Nucleus accumbens (tissue), 56 donors: Measurements from ENCODE around the gene BUD31.
"Not testable (repeated sequence)": the region's sequence is repeated elsewhere in the genome, so short reads cannot be mapped to it uniquely, and the experiment has no call there.

Experiments used
- DNase-seq, 56 donors: peaks; one replicate each; lab custom pipeline; 2025; lab: John Stamatoyannopoulos, UW

Gene BUD31

DNA sequence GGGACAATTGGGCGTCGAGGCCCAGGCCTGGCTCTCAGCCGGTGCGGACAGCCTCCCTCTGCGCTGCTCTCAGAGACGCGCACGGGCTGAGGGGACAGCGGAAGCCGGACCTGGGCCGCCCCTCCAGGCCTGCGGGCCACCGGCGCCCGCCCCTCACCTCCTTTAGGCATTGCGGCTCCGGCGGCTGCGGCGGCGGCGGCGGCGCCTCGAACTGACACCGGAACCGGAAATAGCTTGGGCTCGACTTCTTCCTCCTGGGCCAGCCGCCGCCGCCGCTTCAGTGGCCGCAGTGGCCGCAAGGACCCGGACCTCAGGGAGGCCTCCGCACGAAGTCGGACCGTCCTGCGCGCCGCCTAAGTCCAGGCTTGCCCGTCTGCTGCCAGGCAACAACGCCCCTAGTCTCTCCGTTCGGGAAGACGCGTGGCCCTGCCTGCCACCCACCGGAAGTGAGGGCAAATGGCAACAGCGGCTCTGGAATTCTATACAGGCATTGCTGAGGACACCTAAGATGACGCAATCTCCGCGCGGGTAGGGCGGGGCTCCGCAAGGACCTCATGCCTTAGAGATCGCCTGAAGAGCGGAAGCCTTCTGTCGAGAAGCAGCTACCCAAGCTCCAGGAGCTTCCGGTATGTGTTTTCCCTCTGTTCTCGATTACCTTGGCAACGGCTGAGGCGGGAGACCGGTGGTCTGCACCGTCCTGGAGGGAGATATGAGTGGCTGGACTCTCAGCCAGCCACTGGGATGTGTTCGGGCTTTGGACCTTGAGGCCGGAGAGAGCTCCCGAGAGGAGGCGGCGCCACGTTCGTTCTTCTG, at the start of gene BUD31, which contains the start of gene PDAP1:
BUD31 (plus strand) TSS at position 591 of the 813 bp plus-strand sequence. CDS start 2,124 bp downstream, outside the sequence.
PDAP1 (minus strand) TSS at position 219 of the 813 bp plus-strand sequence; CDS start at position 170, 49 bp downstream.
- DNase-seq, result peak; percentile 73 to 100 (median 94)

DNA sequence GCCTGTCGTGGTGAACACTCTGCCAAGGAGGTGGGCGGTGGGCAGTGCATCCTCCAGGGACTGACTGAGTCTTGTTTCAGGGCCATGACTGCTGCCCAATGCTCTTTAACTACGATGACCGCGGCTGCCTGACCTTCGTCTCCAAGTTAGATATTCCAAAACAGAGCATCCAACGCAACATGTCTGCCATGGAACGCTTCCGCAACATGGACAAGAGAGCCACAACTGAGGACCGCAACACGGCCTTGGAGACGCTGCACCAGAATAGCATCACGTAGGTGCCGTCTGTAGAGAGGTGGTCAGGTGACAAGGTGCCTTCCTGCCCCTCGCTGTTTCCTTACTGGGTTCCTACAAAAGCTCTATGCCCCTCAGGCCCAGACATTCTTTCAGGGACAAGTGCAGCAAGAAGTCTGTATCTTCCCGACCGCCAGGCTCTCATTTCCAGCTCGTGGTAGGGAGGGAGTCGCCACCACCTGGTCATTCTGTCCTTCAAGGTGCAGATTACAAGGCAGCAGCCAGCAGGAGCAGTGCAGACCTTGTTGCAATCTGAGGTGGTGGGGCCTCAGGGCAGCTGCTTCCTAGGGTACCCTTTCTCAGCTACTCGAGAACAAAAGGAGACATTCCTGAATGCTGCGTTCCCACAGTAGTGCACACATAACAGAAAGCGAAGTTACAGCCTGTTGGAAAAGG, 49.2 kb upstream of the BUD31 start:
- DNase-seq, result no peak

DNA sequence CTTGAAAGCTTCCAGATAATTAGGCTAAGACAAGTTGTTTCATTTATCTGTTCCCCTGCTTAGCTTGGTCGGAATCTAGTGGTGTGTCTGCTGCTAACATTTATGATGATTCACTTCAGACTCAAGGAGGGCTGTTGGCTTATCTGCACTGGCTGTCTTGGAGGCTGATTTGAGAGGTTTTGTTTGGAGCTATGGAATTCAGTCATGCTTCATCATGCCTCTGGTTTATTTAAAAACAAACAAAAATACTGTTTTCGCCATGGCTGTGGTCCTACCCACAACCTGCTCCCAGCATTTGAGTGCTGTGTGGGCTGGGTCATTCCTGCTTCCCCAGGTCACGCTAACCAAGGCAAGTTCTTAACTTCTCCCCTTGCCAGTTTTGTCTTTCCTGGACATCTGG, 46.0 kb upstream of the BUD31 start:
- DNase-seq, result no peak

DNA sequence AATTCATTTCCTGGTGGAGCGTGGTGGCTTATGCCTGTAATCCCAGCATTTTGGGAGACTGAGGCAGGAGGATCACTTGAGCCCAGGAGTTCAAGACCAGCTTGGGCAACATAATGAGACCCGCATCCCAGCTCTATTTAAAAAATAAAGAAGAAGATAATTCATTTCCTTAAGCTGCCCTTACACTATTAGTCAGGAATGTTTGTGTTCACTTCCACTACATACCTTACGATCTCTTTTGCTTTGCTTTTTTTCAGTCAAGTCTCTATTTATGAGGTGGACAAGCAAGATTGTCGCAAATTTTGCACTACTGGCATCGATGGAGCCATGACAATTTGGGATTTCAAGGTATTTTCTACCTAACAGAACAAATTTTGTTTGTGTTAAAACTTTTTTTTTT, 45.5 kb upstream of the BUD31 start:
- DNase-seq, result no peak

DNA sequence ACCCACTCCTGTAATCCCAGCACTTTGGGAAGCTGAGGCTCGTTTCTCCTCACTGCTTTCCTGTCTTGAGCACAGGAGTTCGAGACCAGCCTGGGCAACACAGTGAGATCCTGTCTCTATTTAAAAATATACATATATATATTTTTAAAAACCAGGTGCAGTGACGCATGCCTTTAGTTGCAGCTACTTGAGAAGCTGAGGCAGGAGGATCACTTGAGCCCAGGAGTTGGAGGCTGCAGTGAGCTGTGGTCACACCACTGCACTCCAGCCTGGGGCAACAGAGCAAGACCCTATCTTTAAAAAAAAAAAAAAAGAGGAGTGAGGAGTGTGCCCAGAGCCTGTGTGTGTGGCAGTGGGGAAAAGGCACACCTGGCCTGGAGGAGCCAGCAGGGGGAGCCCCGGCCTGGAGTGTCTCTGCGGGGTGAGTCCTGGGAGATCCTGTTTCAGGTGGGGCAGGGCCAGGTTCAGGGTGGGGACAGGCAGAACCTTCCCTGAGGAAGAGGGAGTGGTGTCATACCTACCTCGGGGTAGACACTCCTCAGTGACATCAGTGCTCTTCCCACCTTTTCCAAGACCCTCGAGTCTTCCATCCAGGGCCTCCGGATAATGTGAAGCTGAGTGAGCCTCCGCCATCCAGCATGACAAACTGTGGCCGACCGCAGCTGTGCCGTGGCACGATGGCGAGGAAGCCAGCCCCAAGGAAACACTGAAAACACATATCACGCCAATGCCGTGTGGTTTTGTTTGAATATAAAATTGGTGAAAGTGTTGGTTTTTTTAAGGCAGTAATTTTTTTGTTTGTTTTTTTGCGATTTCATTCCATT, 43.2 kb upstream of the BUD31 start:
- DNase-seq, result peak in 7 of 56 donors; percentile 1 to 29 (median 15)

DNA sequence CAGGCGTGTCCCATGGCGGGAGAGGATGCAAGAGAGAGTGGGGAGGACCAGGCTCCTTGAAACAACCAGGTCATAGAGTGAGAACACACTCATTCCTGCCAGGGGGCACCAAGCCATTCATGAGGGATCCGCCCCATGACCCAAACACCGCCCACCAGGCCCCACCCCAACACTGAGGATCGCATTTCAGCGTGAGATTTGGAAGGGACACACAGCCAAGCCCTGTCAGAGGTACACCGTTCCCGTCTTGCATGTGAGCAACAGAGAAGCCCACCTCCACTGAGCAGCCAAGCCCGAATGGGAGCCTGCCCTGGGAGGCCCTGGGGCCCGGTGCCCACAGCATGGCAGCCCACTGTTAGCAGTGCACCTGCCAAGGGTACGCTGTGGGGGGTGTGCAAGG, 42.1 kb upstream of the BUD31 start:
- no peak for DNase-seq

DNA sequence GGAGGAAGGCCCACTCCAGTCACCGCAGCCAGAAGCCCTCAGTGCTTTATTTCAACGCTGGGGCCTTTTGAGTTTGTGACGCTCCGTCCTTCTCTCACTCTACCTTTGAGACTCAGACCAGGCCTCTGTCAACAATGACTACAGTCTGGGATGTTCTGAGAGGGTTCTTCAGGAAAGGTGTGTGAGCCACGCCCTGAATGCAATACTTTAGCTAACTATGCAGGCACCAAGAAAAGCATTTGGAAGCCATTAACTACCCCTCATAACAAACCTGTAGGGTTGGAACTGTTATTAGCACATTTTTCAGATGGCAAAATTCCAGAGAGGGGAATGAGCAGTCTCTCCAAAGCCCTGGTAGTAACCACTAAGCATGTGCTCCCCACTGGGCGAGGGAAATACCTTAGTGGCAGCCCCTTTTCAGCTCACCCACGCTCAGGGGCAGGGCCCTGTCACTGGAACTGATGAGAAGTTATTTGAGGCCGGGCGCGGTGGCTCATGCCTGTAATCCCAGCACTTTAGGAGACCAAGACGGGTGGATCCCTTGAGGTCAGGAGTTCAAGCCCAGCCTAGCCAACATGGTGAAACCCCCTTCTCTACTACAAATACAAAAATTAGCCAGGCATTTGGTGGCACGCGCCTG, 39.9 kb upstream of the BUD31 start:
- no peak for DNase-seq

DNA sequence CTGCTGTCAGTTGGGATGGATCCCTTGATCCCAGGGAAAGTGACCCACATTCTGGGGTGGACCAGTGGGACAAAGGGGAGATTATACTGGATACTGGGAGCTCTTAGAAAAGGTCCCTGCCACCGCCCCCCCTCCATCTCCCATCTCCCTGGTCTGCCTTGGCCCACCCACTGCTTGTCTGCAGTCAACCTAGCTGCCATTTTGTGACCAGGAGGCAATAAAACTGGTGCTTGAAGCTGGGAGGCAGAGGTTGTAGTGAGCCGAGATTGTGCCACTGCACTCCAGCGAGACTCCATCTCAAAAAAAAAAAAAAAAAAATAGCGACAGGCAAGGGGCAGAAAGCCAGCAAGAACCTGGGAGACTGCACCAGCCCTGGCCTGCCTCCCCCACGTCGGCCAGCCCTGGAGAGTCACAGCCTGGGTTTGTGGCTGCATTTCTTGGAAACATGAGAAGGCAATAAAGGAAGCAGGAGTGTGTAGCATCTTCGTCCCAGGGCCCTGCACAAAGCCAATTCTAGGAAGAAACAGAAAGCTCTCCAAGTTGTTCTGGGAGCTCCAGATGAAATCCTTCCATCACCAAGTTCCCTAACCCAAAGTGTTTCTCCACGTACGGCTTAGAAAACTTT, 38.9 kb upstream of the BUD31 start:
- no peak for DNase-seq

DNA sequence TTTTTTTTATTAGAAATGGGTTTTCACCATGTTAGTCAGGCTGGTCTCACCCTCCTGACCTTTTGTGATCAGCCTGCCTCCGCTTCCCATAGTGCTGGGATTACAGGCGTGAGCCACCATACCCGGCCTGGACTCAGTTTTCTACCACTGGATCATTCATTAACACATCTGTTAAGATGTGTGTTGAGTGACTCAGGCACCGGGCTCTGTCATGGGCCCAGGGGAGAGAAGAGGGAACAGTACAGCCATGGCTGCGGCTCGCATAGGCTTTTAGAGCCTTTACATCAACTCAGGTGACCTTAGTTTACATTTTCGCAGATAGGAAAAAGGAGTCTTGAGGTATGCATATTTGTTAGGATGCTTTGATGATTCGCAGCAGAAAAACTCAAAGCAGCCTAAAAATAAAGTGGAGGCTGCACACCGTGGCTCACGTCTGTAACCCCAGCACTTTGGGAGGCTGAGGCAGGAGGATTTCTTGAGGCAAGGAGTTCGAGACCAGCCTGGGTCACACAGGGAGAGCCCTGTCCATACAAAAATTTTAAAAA, 37.3 kb upstream of the BUD31 start:
- DNase-seq, result no peak

DNA sequence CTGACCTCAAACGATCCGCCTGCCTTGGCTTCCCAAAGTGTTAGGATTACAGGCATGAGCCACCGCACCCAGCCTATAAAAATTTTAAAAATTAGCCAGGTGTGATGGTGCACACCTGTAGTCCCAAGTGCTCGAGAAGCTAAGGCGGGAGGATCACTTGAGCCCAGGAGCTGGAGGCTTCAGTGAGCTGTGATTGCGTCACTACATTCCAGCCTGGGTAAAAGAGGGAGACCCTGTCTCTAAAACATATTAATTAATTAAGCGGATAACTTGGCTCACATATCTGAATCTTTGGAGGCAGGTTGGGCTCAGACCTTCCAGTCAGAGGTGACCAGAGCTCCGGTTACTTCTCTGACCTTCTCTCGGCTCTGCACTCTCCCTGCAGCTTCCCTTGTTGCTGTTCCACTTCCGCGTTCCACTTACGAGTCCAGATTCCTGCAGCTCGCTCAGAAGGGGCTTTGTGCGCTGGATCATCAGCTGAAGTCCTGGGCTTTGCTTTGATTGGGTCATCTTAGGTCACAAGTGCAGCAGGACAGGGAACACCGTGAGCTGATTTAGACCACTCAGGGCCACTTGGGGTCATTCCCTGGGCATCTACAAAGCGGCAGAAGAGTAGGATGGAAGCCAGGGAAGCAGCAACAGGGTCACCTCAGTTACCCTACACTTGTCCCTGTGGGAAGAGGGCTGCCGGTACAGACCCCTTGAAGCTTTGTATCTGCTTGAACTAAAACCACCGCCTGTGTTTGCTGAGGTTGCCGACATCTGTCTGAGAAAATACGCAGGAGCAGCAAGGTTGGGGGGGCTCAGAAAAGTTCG, 36.3 kb upstream of the BUD31 start:
- peak in 3 of 56 donors; percentile 11 to 21 (median 15) for DNase-seq

DNA sequence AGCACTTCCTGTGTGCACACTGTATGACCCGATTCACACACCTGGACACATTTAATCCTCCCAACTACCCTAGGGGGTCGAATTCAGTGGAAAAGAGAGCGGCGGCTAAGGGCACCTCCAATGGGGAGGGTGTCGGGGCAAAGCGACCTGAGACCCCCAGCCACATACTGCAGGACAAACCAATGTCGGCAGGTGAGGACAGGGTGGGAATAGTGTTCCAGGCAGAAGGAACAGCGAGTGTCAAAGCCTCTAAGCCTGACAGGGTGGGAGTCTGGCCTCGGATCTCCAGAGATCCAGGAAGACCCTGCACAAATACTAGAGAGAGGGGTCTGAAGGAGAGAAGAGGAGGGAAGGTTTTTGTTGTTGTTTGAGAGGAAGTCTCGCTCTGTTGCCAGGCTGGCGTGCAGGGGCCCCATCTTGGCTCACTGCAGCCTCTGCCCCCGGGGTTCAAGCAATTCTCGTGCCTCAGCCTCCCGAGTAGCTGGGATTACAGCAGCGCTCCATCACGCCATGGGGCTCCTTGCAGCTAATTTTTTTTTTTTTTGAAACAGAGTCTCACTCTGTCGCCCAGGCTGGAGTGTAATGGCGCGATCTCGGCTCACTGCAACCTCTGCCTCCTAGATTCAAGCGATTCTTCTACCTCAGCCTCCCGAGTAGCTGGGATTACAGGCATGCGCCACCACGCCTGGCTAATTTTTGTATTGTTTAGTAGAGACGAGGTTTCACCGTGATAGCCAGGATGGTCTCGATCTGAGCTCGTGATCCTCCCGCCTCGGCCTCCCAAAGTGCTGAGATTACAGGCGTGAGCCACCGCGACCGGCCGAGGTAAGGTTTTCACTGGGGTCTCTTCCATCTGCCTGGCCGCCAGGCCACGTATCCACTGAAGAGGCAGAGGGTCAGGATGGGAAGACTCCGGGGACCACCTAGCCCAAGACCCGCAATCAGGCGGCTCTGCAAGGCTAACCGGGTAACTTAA, 35.4 kb upstream of the BUD31 start:
- DNase-seq, result no peak

DNA sequence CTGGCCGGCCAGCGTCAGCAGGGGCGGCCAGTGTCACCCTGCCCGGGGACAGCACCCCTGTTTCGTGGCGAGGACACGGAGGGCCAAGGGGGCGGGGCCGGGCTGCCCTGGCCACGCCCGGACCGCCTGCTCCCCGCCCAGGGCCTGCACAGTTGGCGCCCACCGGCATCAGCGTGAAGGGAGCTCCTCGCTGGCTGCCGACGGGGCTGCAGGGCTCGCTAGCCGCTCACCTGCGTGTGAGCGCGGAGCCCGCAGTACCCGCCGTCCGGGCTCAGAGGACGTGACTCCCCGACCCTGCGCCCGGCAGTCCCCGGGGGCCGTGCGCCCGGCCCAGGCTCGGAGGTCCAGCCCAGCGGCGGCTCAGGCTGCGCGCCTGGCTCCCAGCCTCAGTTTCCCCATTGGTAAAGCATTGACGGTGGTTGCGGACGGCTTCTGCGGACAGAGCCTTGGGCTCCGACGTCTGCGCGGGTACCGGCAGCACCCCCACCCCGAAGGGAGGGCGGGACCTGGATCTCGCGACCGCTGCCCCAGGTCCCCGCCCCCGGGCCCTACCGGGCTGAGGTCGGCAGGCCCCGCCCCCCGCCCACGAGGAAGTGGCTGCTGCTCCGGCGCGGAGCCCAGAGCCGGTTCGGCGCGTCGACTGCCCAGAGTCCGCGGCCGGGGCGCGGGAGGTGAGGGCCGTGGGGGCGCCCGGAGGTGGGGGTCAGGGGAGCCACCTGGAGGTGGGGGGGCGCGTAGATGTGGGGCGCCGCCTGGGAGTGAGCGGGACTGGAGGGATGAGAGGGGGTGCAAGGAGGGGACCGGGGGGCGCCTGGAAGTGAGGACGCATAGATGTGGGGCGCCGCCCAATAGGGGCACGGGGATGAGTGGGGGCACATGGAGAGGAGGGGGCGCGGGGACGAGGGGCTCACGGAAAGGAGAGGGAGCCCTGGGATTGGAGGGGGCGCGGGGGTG, 34.4 kb upstream of the BUD31 start, which contains the start of gene ARPC1B:
ARPC1B (plus strand) TSS at position 620 of the 954 bp plus-strand sequence. CDS start 10,985 bp downstream, outside the sequence.
- DNase-seq, result peak in 17 of 56 donors; percentile 5 to 54 (median 16)

DNA sequence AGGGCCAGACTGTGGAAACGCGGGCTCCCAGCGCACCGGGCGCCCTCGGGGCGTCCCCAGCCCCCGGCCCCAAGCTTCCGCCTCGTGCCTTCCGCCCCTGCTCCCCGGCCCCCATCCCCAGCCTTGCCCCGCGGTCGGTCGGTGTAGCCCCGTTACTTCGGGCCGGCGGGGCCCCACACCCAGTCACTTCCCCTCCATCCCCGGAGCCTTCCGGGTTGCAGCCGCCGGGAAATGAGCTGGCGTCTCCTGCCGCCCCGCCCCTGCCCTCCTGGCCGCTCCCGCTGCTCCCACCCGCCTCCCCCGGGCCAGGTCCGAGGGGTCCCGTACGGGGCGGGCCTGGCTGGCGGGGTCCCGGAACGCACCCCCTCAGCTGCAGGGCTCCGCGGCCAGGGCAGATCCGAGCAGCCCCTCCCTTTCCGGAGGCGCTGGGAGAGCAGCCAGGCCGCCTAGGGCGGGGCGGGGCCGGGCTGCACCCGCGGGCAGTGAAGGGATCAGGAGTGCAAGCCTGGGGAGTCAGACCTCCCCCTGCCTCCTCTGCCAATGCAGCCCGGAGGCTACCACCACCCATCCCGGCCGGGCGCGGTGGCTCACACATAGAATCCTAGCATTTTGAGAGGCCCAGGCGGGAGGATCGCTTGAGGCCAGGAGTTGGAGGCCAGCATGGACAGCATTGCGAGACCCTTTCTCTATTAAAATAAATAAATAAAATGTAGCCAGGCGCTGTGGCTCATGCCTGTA, 33.5 kb upstream of the BUD31 start:
- DNase-seq, result peak in 36 of 56 donors; percentile 6 to 73 (median 28)

DNA sequence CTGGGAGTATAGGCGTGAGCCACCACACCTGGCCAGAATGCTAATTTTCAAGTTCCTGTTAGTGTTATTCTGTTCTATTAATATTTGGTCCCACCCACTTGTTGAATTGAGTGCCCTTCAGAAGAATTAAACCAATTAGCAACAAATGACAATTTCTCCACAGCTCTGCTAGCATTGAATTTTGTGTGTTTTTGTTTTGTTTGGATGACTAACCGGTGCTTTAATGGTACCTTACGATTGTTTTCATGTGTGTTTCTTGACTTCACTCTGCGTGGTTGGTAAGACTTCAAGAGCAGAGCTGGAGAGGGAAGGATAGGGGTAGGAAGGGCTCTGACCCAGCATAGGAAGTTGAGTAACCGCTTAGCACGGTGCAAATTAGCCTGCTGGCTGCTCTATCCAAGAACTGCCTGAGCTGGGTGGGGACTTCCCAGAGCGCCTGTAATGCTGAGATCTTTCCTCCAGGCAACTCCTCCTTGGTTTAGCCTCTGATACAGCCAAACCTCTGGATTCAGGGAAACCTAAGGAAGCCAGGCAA, 29.7 kb upstream of the BUD31 start:
- peak in 9 of 56 donors; percentile 3 to 33 (median 10) for DNase-seq

DNA sequence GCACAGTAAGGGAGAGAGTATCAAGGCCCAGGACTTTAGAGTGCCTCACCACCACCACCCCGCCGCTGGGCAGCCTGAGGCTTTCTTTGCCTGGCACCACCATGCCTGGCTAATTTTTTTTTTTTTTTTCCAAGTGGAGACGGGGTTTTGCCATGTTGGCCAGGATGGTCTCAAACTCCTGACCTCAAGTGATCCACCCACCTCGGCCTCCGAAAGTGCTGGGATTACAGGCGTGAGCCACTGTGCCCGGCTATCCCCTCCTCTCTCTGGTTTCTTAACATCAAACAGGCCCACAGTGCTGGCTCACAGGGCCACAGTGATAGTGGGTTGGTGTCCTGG, 29.1 kb upstream of the BUD31 start:
- not testable (repeated sequence) for DNase-seq
